Stimulated activated CD4-positive, alpha-beta T cell treated with anti-CD3 and anti-CD28 coated beads, Interleukin-1b, Interleukin-23, amount 100 ng/mL, for 48 hours (primary cell): ENCODE data around the gene PDS5A.
A peak's percentile ranks its signal among the peaks of the same experiment; 100 is the strongest.
"Not testable (repeated sequence)": the region's sequence is repeated elsewhere in the genome, so short reads cannot be mapped to it uniquely, and the experiment has no call there.

ENCODE experiments used
- DNase-seq: peaks from one replicate; pipeline ENCODE4 v3.0.0-alpha.2; 2020

Gene PDS5A

GRCh38 chr4:39977489-39978377 is at the start of gene PDS5A:
Gene PDS5A, minus strand, starts transcription at chr4:39977911. Its CDS starts 1,334 bp downstream, at chr4:39976577.
- peak; percentile 91 for DNase-seq

GRCh38 chr4:40024049-40024448 is 46.3 kb upstream of the PDS5A start:
- DNase-seq: not testable (repeated sequence)

GRCh38 chr4:40021116-40021515 is 43.4 kb upstream of the PDS5A start:
- DNase-seq: not testable (repeated sequence)

- no peak for DNase-seq
These were observed 42.5 kb upstream of the PDS5A start for GRCh38 chr4:40020221-40020620.

GRCh38 chr4:40016007-40016406 is 38.3 kb upstream of the PDS5A start:
- no peak for DNase-seq

- DNase-seq: no peak
These were observed 26.3 kb upstream of the PDS5A start for GRCh38 chr4:40003986-40004385.

- no peak for DNase-seq
These were observed 23.0 kb upstream of the PDS5A start for GRCh38 chr4:40000711-40001110.

- no peak for DNase-seq
These were observed 21.1 kb upstream of the PDS5A start for GRCh38 chr4:39998659-39999345.

- DNase-seq: no peak
These were observed 19.1 kb upstream of the PDS5A start for GRCh38 chr4:39996811-39997210.

GRCh38 chr4:39994406-39994805 is 16.7 kb upstream of the PDS5A start:
- DNase-seq: no peak

GRCh38 chr4:39989381-39989780 is 11.7 kb upstream of the PDS5A start:
- not testable (repeated sequence) for DNase-seq

GRCh38 chr4:39987485-39987884 is 9.8 kb upstream of the PDS5A start:
- DNase-seq: no peak

- DNase-seq: no peak
These were observed 1.2 kb upstream of the PDS5A start for GRCh38 chr4:39978904-39979303.

GRCh38 chr4:39978378-39978775 is 666 bp upstream of the PDS5A start:
- no peak for DNase-seq

GRCh38 chr4:39976945-39977488 is 694 bp downstream of the PDS5A start:
- DNase-seq: peak; percentile 42

- peak; percentile 73 for DNase-seq
These were observed 1.4 kb downstream of the PDS5A start for GRCh38 chr4:39976141-39976944.

- no peak for DNase-seq
These were observed 2.1 kb downstream of the PDS5A start for GRCh38 chr4:39975488-39976089.

- not testable (repeated sequence) for DNase-seq
These were observed 4.7 kb downstream of the PDS5A start for GRCh38 chr4:39973052-39973451.

GRCh38 chr4:39970671-39971640 is 6.8 kb downstream of the PDS5A start:
- no peak for DNase-seq

GRCh38 chr4:39963656-39964055 is 14.1 kb downstream of the PDS5A start:
- DNase-seq: no peak

- no peak for DNase-seq
These were observed 16.3 kb downstream of the PDS5A start for GRCh38 chr4:39961311-39961877.
